D721Med (cell line): ENCODE measurements around the gene CHCHD10.

Experiments
- DNase-seq: peaks from one replicate; pipeline ENCODE4 v3.0.0; 2011; ENCODE audit warnings: low spot score; ENCODE audit not compliant: insufficient read length
- FAIRE-seq: peaks from 2 replicates; lab custom pipeline; 2011; peaks lifted over from hg19 to GRCh38; lab: Jason Lieb, UNC
- CTCF ChIP-seq: IDR thresholded peaks from 2 replicates; pipeline ENCODE4 v1.5.1; 2012; ENCODE audit warnings: mild to moderate bottlenecking, control low read depth; ENCODE audit not compliant: insufficient read depth; ENCODE audit errors: missing control alignments

The CHCHD10 gene

GRCh38 chr22:23782252-23782651, 14.5 kb upstream of the CHCHD10 start:
- FAIRE-seq (no peak), DNase-seq (no peak)
- no peak for TF ChIP-seq CTCF

- DNase-seq (no peak), FAIRE-seq (no peak)
- TF ChIP-seq CTCF: no peak
Measured at GRCh38 chr22:23781511-23782183, 13.9 kb upstream of the CHCHD10 start.

- no peak for FAIRE-seq
- TF ChIP-seq CTCF: no peak
- DNase-seq: no peak
Measured at GRCh38 chr22:23781065-23781464, 13.3 kb upstream of the CHCHD10 start.

- FAIRE-seq: no peak
- no peak for TF ChIP-seq CTCF
- DNase-seq: no peak
Measured at GRCh38 chr22:23780146-23780748, 12.5 kb upstream of the CHCHD10 start.

- TF ChIP-seq CTCF: no peak
- FAIRE-seq (no peak), DNase-seq (no peak)
Measured at GRCh38 chr22:23779731-23780130, 12.0 kb upstream of the CHCHD10 start.

GRCh38 chr22:23779083-23779482, 11.3 kb upstream of the CHCHD10 start:
- DNase-seq (no peak), FAIRE-seq (no peak)
- TF ChIP-seq CTCF: no peak

- FAIRE-seq: no peak
- DNase-seq: no peak
Measured at GRCh38 chr22:23778577-23778900, 10.8 kb upstream of the CHCHD10 start.

More at GRCh38 chr22:23778577-23778900, 10.8 kb upstream of the CHCHD10 start:
- TF ChIP-seq CTCF: no peak
